Airway epithelial cell (primary cell): ENCODE measurements around the gene ZFP82. TPM values are rescaled to one million over a fixed set of nuclear protein-coding genes. Genes with fewer than 3 reads are reported as not detected.

Experiments used
- total RNA-seq: library from RNA; depleted of rRNA; stranded (reverse); fragments of >200 nt; gene quantifications from 2 replicates; pipeline ENCODE4 v1.2.3, GENCODE V29; 2015

The ZFP82 gene
- 1.5 and 3.2 TPM in 2 replicates for total RNA-seq

DNA sequence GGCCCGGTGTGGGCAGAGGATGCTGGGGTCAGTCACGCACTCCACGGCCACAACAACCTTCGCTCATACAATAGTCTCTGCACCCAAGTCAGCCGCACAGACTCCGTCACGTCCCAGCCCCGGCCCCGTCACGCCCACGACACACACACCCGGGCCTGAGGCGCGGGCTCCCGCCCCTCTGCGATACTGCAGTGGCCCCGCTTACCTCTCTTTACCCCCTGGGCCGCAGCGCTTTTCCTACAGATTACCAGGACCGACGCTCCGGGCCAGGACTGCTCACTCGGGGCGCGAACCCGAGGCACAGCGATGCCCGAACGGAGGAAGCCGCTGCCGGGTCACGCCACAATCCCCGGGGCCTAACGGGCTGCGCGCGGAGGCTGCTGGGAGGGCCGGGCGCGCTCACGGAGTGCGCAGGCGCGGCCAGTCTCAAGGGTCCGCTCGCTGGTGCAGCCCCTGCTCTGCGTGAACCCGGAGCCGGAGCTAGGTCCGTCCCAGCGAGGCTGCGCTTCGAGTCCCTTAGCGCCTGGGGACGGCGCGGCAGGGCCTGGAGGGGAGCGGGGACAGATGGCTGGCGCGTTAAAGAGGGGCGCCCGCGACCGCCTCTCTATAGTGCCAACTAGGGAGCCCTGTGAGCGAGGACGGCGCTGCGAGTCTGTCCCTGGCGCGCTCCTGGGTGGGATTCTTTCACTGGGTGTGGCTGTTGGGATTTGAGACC is at the start of gene ZFP82:
Gene ZFP82, minus strand, starts transcription at position 358 of the 715 bp plus-strand sequence. CDS start 8,855 bp downstream, outside the sequence.

DNA sequence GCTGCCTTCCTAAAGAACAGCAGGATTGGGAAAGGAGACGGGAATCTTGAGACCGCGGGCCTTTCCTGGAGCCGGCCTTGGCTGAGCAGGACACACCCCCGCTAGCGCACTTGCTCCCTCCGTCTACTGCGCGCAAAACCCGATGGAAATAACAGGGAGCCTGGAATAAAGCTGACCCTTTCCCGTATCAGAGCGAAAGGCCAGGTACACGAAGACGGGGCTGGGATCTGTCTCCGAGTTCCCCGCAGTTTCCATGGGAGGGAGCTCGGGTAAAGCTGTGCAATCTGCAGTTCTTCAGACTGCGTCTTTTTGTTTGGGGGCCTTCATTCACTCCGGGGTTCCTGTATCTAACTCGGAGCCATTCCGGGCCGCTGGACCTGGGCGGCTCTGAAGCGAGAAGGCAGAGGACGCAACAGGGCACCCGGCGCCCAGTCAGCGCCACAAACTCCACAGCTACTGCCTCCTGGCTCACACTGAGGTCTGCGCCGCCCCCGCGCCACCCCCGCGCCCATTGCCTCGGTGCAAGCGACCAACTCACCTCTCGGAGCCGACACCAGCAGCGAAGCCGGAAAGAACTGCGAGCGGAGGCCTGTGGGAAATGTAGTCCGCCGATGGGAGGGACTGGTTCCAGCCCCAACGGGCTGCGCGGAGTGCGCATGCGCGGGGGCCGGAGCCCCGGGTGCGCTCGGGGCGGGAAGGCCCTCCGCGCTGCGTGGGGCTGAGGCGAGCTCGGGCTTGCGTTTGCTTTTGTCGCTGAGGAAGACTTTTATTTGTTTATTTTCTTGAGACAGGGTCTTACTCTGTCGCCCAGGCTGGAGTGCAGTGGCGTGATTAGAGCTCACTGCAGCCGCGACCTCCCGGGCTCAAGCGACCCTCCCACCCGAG is 39.6 kb downstream of the ZFP82 start, which contains the start of gene ZFP14:
Gene ZFP14, minus strand, starts transcription at position 577 of the 885 bp plus-strand sequence. CDS start 11,309 bp downstream, outside the sequence.

Other genes with a start within 250 kb of the ZFP82 start
- 1.9 TPM in 2 replicates for gene ZNF565, start 204.0 kb downstream of the ZFP82 start, total RNA-seq
- 63.0 and 79.5 TPM in 2 replicates for gene ZNF146, start 203.5 kb downstream of the ZFP82 start, total RNA-seq
- 0.70 and 1.6 TPM in 2 replicates for gene ZFP14, start 39.4 kb downstream of the ZFP82 start, total RNA-seq
- gene ZNF566, start 70.9 kb upstream of the ZFP82 start, total RNA-seq, result 2.2 TPM in 2 replicates
- 5.4 and 16.4 TPM in 2 replicates for gene ZNF260, start 109.6 kb upstream of the ZFP82 start, total RNA-seq
- 2.4 and 2.8 TPM in 2 replicates for gene ZNF529, start 154.6 kb upstream of the ZFP82 start, total RNA-seq
- gene ZNF382, start 186.7 kb upstream of the ZFP82 start, total RNA-seq, result 0.19 and 0.78 TPM in 2 replicates
- gene ZNF461, start 248.2 kb upstream of the ZFP82 start, total RNA-seq, result 2.1 and 14.9 TPM in 2 replicates